Activated CD4-positive, alpha-beta T cell treated with anti-CD3 and anti-CD28 coated beads, Interleukin-2, amount 10 ng/mL, durations not matched to agents 7 days and 5 days (primary cell): ENCODE measurements around the gene DECR2. TPM values are rescaled to one million over a fixed set of nuclear protein-coding genes. Genes with fewer than 3 reads are reported as not detected.
"Not testable (repeated sequence)": the region's sequence is repeated elsewhere in the genome, so short reads cannot be mapped to it uniquely, and the experiment has no call there.

Source experiments
- CTCF ChIA-PET: fragments of 350-600 bp; sonication (Branson Sonifier 250); formaldehyde crosslinking; loops from one replicate; lab custom pipeline; 2021; ENCODE audit warnings: antibody characterized with exemption; lab: Charles Lee
- POLR2A ChIA-PET: fragments of 350-600 bp; sonication (Branson Sonifier 250); formaldehyde crosslinking; loops from one replicate; lab custom pipeline; 2021; ENCODE audit warnings: antibody characterized with exemption; lab: Charles Lee
- DNase-seq: peaks from one replicate; pipeline ENCODE4 v3.0.0-alpha.2; 2020
- H3K27ac Mint-ChIP-seq: one replicate; pipeline ENCODE4 v1.8.0; 2021; ENCODE audit warnings: mild to moderate bottlenecking, moderate library complexity, mixed read lengths
- H3K27me3 Mint-ChIP-seq: one replicate; pipeline ENCODE4 v1.8.0; 2021; ENCODE audit warnings: mixed read lengths
- H3K36me3 Mint-ChIP-seq: one replicate; pipeline ENCODE4 v1.8.0; 2021; ENCODE audit warnings: low read depth, mixed read lengths
- H3K4me1 Mint-ChIP-seq: one replicate; pipeline ENCODE4 v1.8.0; 2021; ENCODE audit warnings: mixed read lengths
- H3K4me3 Mint-ChIP-seq: one replicate; pipeline ENCODE4 v1.8.0; 2021; ENCODE audit warnings: mild to moderate bottlenecking, moderate library complexity, mixed read lengths
- H3K9me3 Mint-ChIP-seq: one replicate; pipeline ENCODE4 v1.8.0; 2021; ENCODE audit warnings: mixed read lengths
- total RNA-seq, 2 experiments: library from RNA; stranded (reverse); gene quantifications; one replicate each; pipeline ENCODE4 v1.2.3, GENCODE V29; 2021

The DECR2 gene
- total RNA-seq, 2 experiments from 2014 or later, result 5.3 to 6.9 TPM

DNA sequence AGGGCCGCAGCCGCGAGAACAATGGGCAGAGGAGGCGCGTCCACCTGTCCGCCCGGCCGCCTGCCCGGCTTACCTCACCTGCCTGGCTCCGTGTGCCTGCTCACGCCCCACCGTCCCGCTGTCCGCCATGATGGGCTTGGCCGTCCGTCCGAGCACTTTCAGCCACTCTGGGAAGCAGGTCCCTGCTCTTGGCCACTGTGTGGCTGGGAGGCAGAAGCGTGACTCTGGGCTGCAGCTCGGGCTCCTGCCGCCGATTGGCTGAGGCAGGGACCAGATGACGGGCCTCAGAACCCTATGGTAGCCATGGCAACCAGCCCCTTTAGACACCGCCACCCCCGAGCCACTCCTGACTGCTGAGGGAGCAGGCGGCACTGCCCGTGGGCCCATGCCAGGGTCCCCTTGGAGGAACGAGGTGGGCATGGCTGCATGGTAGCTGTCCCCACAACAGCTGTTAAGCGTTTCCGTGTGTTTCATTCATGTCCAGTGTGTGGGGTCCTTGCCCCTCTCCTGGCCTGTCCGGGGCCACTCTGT is 40.3 kb upstream of the DECR2 start:
- ChIA-PET POLR2A (no interaction called here), CTCF (interaction anchor here (0.6 to 2.6 kb wide), 9 partner anchors 9 to 305 kb away, joined by 3 to 12 read pairs (median 8); partner anchors contain the start of gene MRPL28)
- H3K4me3 Mint-ChIP-seq, result no peak overlapping the region
- H3K4me1 Mint-ChIP-seq, result peaks cover 6% of the 10 kb centered on the region
- no peaks in the 10 kb centered on the region for H3K9me3 Mint-ChIP-seq
- DNase-seq, result no peak
- no peaks in the 10 kb centered on the region for H3K27me3 Mint-ChIP-seq
- no peaks in the 10 kb centered on the region for H3K36me3 Mint-ChIP-seq
- no peak overlapping the region for H3K27ac Mint-ChIP-seq

DNA sequence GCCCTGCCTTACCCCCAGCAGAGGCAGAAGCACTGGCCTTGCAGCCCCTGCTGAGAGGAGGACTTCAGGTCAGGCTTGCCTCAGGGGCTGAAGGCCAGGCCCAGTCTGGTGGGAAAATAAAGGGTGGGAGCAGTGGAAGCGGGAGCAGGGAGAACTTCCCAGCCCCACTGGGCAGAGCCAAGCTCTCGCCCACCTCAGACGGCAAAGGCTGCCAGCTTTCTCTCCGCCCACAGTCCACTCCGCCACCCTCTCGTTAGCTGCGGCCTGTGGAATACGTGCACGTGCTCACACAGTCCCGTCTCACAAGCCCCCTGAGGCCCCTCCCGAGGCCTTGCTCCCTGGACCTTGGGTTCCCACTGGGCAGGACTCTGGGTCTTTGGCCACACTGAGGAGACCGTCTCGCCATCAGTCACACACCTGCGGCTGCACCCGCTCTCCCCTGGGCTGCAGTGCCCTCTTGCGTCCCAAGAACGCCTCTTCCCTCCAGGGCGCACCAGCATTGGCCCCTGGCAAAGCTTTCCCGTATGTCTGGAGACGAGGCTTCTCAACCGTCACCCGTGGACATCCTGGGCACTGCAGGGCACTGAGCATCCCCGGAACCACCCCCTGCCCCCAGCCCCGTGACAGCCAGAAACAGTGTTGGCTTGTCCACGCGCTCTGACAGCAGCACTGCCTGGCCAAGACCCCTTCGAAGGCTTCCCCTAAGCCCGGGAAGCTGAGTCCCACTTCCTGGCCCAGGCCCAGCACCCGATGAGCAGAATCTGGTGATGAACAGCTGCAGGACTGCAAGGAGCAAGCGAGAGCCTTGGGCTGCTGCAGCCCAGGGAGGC is 39.6 kb upstream of the DECR2 start:
- Mint-ChIP-seq H3K4me3 (no peak overlapping the region), H3K9me3 (no peaks in the 10 kb centered on the region), H3K36me3 (peaks cover 3% of the 10 kb centered on the region), H3K27me3 (no peaks in the 10 kb centered on the region), H3K4me1 (peaks cover 6% of the 10 kb centered on the region), H3K27ac (peak overlapping the region; percentile 31)
- DNase-seq, result peak; percentile 76
- ChIA-PET CTCF (interaction anchor here (0.6 to 2.6 kb wide), 16 partner anchors 8 to 306 kb away, joined by 3 to 12 read pairs (median 4); partner anchors contain the start of genes AXIN1 and MRPL28), POLR2A (no interaction called here)

DNA sequence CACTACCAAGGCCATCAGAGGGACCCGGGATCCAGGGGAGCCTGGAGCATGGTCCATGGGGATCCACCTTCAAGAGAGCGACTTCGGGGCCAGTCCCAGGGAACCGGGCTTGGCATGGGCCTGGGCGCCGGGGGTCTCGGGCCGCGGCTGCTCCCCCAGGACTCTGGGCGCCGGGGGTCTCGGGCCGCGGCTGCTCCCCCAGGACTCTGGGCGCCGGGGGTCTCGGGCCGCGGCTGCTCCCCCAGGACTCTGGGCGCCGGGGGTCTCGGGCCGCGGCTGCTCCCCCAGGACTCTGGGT is 39.0 kb upstream of the DECR2 start:
- DNase-seq, H3K4me3 Mint-ChIP-seq, POLR2A ChIA-PET, H3K4me1 Mint-ChIP-seq, H3K9me3 Mint-ChIP-seq, H3K27ac Mint-ChIP-seq, H3K36me3 Mint-ChIP-seq, H3K27me3 Mint-ChIP-seq: not testable (repeated sequence)
- CTCF ChIA-PET, result interaction anchor here (0.6 to 2.6 kb wide), 13 partner anchors 8 to 302 kb away, joined by 3 to 12 read pairs (median 5); partner anchors contain the start of genes AXIN1 and MRPL28

DNA sequence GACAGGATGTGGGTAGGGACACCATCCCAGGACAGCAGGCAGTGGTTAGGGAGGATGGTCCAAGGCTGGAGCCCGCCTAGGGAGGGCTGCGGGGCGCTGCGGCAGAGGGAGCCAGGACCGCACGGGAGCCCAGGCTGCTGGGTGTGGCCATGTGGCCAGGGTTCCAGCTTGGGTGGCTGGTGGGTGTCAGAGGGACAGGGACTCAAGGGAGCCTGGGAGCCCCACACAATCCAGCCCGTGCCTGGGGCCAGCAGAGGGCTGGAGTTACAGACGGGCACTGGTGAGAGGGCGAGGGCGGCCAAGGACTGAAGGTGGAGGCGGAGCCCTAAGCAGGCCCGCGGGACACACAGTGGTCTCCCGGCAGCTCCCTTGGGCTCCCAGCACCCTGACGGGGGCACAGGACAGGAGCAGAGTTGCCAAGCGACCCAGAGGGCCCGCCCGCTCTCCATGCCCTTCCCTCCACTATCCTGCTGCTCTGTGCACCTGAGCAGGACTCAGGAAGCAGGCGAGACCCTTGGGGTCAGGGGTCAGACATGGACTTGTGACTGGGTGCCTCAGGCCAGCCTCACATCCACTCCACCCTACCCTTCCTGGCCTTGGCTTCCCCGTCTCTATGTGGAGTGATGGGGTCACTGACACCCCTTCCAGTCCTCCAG is 38.4 kb upstream of the DECR2 start:
- Mint-ChIP-seq H3K9me3 (no peaks in the 10 kb centered on the region), H3K27ac (no peak overlapping the region), H3K4me1 (peaks cover 6% of the 10 kb centered on the region), H3K27me3 (no peaks in the 10 kb centered on the region), H3K36me3 (peaks cover 5% of the 10 kb centered on the region), H3K4me3 (no peak overlapping the region)
- ChIA-PET POLR2A (no interaction called here), CTCF (interaction anchor here (0.6 to 2.6 kb wide), 9 partner anchors 10 to 303 kb away, joined by 3 to 12 read pairs (median 3); partner anchors contain the start of gene AXIN1)
- DNase-seq, result no peak

DNA sequence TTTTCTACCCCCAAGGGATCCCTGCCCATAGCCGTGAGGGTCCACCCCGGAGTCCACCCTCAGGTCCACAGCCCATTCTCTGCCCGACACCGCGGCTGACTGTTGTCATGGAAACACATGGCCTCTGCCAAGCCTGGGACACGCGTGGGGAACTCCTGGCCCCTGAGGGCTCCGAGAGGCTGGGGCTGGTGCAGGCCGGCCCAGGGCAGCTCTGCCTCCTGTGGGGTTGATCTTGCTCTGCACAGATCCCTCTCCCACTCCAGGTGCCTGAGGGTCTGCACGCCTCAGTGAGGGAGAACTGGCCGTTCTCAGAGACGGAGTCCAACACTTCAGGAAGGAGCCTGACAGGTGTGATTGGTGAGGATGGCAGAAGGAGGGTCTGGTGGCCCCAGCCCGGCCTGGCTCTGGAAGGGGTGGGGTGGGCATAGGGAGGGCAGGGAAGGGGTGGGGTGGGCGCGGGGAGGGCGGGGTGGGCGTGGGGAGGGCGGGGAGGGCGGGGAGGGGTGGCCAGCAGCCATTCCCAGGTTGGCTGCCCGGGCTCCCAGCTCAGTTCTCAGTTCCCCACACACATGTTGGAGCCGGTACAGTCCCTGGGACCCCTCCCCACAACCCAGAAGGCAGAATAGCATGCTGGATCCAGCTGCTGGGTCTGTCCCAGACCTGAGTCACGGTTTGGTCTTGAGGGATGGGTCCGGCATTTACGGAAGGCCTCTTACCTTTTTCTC is 37.8 kb upstream of the DECR2 start:
- DNase-seq, result no peak

DNA sequence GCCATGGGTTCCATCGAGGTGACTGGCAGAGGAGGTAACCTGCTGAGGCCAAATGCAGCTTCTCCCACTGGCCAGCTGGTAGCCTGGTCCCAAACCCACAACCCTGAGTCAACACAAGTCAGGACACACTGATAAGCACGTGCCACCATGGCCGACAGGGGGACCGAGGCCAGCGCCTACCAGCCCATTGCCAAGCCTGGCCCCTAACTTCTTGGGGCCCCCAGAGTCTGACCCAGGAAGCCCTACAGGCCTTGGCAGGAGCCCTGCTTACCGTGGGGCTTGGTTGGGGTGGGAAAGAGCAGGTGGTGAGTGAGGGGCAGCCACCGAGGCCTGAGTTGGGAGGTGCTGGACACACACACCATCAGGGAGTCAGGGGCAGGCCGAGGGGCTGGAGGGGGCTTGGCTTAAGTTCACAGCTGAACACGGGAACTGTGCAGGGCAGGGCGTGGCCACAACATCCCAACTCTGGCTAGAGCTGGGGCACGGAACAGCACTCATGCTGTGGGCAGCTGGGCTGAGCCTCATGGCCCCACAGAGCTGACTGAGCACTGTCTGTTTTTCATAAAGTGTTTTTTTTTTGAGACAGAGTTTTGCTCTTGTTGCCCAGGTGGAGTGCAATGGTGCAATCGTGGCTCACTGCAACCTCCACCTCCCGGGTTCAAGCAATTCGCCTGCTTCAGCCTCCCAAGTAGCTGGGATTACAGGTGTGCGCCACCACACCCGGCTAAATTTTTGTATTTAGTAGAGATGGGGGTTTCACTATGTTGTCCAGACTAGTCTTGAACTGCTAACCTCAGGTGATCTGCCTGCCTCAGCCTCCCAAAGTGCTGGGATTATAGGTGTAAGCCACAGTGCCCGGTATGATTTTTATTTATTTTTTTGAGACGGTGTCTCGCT is 36.8 kb upstream of the DECR2 start:
- H3K4me3 Mint-ChIP-seq, result no peak overlapping the region
- H3K27me3 Mint-ChIP-seq, result no peaks in the 10 kb centered on the region
- ChIA-PET POLR2A (interaction anchor here (0.6 kb wide), 1 partner anchor 130 kb away, joined by 6 read pairs; the partner anchor contains the start of gene FAM234A), CTCF (interaction anchor here (1.4 to 2.4 kb wide), 3 partner anchors 10 to 299 kb away, joined by 5 to 7 read pairs (median 5); no protein-coding TSS in a partner anchor)
- no peak for DNase-seq
- H3K27ac Mint-ChIP-seq, result no peak overlapping the region
- H3K36me3 Mint-ChIP-seq, result peaks cover 8% of the 10 kb centered on the region
- H3K4me1 Mint-ChIP-seq, result peaks cover 17% of the 10 kb centered on the region
- no peaks in the 10 kb centered on the region for H3K9me3 Mint-ChIP-seq

More for the DNA sequence above, 37.8 kb upstream of the DECR2 start:
- POLR2A ChIA-PET, result no interaction called here
- H3K4me3 Mint-ChIP-seq, result no peak overlapping the region
- CTCF ChIA-PET, result interaction anchor here (2.1 to 2.6 kb wide), 2 partner anchors 246 to 298 kb away, joined by 9 to 10 read pairs; no protein-coding TSS in a partner anchor
- H3K9me3 Mint-ChIP-seq, result no peaks in the 10 kb centered on the region
- no peaks in the 10 kb centered on the region for H3K27me3 Mint-ChIP-seq
- H3K27ac Mint-ChIP-seq, result no peak overlapping the region
- peaks cover 6% of the 10 kb centered on the region for H3K36me3 Mint-ChIP-seq
- H3K4me1 Mint-ChIP-seq, result peaks cover 8% of the 10 kb centered on the region

DNA sequence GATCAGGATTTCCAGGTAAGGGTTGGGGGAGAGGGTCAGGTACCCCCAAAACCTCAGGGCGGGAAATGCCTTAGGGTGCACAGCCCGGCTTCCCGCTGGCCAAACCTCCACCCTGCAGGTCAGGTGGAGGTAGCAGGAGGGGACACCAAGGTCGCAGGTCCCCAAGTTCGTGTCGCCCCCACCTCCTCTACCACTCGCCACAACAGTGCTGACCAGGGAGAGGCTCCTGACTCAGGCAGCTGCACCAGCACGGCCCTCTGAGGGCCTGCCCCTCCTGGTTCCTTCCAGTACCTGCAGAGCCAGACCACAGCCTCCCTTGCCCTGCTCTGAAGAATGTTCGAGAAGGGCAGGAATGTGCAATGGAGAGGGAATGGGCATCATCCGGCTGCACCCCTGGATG is 35.2 kb upstream of the DECR2 start:
- Mint-ChIP-seq H3K4me1 (peaks cover 26% of the 10 kb centered on the region), H3K27ac (peak overlapping the region; percentile 5), H3K27me3 (no peaks in the 10 kb centered on the region), H3K36me3 (peaks cover 11% of the 10 kb centered on the region), H3K4me3 (no peak overlapping the region), H3K9me3 (no peaks in the 10 kb centered on the region)
- ChIA-PET POLR2A (no interaction called here), CTCF (interaction anchor here (1.5 to 2.4 kb wide), 2 partner anchors 259 to 301 kb away, joined by 4 to 7 read pairs; no protein-coding TSS in a partner anchor)
- DNase-seq, result no peak

DNA sequence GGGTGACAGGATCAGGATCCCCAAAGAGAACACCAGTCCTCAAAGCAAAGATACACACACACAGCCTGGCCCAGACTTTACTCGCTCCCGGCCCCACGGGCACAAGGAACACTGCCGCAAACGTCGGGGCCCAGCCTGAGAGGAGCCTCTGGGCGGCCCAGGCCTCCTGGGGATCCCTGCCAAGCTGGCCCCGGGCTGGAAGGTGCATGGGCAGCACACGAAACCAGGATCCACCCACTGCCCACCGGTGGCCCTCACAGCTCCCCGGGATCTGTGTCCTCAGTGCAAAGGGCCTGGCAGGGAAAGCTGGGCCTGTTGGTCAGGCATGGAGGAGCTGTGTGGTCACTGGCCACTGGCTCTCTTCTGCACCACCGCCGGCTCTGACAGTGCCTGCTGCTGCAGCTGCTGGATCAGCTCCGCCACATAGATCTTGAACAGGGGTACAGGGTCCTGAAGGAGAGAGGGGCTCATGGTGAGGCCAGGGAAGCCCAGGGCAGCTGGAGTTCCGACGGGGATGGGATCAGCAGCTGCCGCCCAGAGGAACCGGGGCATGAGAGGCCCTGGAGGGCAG is 34.3 kb upstream of the DECR2 start:
- POLR2A ChIA-PET, result no interaction called here
- Mint-ChIP-seq H3K9me3 (no peaks in the 10 kb centered on the region), H3K4me1 (peaks cover 21% of the 10 kb centered on the region), H3K36me3 (peaks cover 12% of the 10 kb centered on the region), H3K4me3 (peak overlapping the region; percentile 34), H3K27me3 (no peaks in the 10 kb centered on the region), H3K27ac (no peak overlapping the region)
- CTCF ChIA-PET, result interaction anchor here (1.5 to 2.4 kb wide), 2 partner anchors 260 to 301 kb away, joined by 4 to 7 read pairs; no protein-coding TSS in a partner anchor
- no peak for DNase-seq

DNA sequence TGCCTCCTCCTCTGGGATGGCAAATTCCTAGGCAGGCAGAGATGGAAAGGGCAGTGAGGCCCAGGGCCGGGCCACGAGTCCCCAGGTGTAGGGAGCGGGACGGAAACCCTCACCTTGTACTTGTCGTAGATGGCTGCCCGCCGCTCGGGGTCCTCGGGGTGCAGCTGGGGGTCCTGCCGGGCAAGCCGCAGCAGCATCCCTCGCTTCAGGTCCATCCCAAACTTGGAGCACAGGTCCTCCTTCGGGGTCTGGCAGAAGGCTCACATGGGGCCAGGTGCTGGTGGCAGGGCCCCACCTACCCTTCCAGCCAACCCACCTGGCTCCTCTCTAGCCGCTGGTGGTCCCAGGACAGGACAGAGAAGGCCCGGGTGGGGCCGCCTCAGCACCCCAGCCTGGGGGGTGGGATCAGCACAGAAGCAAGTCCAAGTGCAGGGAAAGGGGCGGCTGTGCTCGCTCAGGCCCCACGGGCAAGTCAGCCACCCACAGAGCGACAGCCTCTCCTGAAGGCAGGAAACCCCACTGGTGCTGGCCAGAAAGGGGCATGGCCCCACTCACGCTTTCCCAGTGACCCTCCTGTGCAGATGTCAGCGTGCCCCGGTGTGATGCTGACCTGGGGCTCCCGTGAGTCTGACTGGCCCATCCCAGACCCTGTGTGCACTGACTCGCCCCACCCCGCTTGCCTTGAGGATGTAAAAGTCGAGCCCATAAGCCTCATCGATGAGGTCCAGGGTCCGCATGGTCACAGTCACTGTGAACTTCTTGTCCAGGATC is 33.1 kb upstream of the DECR2 start:
- ChIA-PET POLR2A (no interaction called here), CTCF (interaction anchor here (0.5 to 1.3 kb wide), 3 partner anchors 16 to 211 kb away, joined by 3 to 4 read pairs (median 4); no protein-coding TSS in a partner anchor)
- H3K27ac Mint-ChIP-seq, result peak overlapping the region; percentile 75
- H3K27me3 Mint-ChIP-seq, result no peaks in the 10 kb centered on the region
- H3K36me3 Mint-ChIP-seq, result peaks cover 17% of the 10 kb centered on the region
- no peak for DNase-seq
- no peaks in the 10 kb centered on the region for H3K9me3 Mint-ChIP-seq
- H3K4me3 Mint-ChIP-seq, result no peak overlapping the region
- H3K4me1 Mint-ChIP-seq, result peaks cover 20% of the 10 kb centered on the region

DNA sequence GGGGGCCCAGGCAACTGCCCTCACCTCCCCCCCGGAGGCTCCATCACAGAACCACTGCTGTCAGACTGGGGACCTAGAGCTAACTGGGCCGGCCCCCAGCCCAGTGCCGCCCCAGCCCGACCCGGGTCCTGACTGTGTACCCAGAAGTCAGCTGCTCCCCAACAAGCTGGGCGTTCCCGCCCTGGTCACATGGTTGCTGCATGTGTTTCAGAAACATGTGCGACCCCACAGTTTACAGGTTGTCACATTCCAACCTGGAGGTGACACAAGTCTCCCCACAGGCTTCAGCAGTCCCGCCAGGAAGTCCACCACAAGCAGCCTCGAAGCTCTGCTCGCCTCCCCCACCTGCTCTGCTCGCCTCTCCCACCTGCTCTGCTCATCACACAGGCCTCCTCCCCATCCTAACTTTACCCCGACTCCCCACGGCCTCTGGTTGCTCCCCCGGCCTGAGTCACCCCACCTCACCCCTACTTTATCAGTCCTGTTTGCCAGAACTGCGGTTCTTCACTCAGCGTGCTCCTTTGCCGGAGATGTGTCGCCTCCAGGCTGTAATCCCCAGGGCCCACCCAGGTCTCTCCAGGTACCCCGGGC is 32.3 kb upstream of the DECR2 start:
- DNase-seq, result no peak
- POLR2A ChIA-PET, result no interaction called here
- H3K4me1 Mint-ChIP-seq, result peaks cover 20% of the 10 kb centered on the region
- no peaks in the 10 kb centered on the region for H3K9me3 Mint-ChIP-seq
- peaks cover 17% of the 10 kb centered on the region for H3K36me3 Mint-ChIP-seq
- no peaks in the 10 kb centered on the region for H3K27me3 Mint-ChIP-seq
- CTCF ChIA-PET, result interaction anchor here (0.5 to 1.3 kb wide), 3 partner anchors 16 to 212 kb away, joined by 3 to 4 read pairs (median 4); no protein-coding TSS in a partner anchor
- peak overlapping the region; percentile 68 for H3K4me3 Mint-ChIP-seq
- H3K27ac Mint-ChIP-seq, result peak overlapping the region; percentile 75
